ENCODE measurements around the gene FAM83B. TPM values are rescaled to one million over a fixed set of nuclear protein-coding genes. Genes with fewer than 3 reads are reported as not detected.

FAM83B gene
- total and polyA plus RNA-seq, 2 donors (not counting 3 experiments of a cell fraction or from before 2014, with no cell fraction given) = not detected

- intact Hi-C loops (cut with micrococcal nuclease) = no loop called here
- no peaks in the 10 kb centered on the region for H3K9me3 ChIP-seq (replicated peaks; ENCODE audit: control insufficient read depth, insufficient read depth, low read length)
These were observed 70.3 kb downstream of the FAM83B start for GRCh38 chr6:54916858-54917257.

GRCh38 chr6:54920628-54921027, 74.1 kb downstream of the FAM83B start:
- dilution Hi-C loops (cut with MboI; ENCODE audit: extremely low pct_ligation_motif_present, low sequenced_read_pairs) = no loop called here
- H3K79me2 ChIP-seq (ENCODE audit: control insufficient read depth, insufficient read depth, low read length) = no peaks in the 10 kb centered on the region
- TF ChIP-seq JUN (IDR thresholded peaks at IDR 0.05; ENCODE audit: borderline replicate concordance, insufficient read depth, insufficient read length, low read depth) (no peak), EZH2 (IDR thresholded peaks at IDR 0.05; ENCODE audit: borderline replicate concordance, low read depth, low read length, severe bottlenecking) (no peak), CTCF (IDR thresholded peaks at IDR 0.05; ENCODE audit: extremely low read depth in 1 of 2, insufficient read depth in 1 of 2, low read depth in 1 of 2, low read length in 2 of 2) (no peak), GATA2 (IDR thresholded peaks at IDR 0.05; ENCODE audit: insufficient read depth, insufficient read length, low read depth, low read length) (no peak), MAX (IDR thresholded peaks at IDR 0.05; ENCODE audit: insufficient read depth, insufficient read length) (no peak), POLR2A (IDR thresholded peaks at IDR 0.05; ENCODE audit: low read depth, low read length) (no peak), MYC (IDR thresholded peaks at IDR 0.05; ENCODE audit: low read depth, low read length) (no peak), POLR2AphosphoS5 (IDR thresholded peaks at IDR 0.05; ENCODE audit: insufficient read depth, low read depth, low read length) (no peak), FOS (IDR thresholded peaks at IDR 0.05; ENCODE audit: borderline replicate concordance, insufficient read depth, low read length) (no peak)
- ChIA-PET POLR2A (no interaction called here), CTCF (no interaction called here)
- H3K9me3 ChIP-seq (replicated peaks; ENCODE audit: control insufficient read depth, insufficient read depth, low read length) = no peaks in the 10 kb centered on the region
- H3K4me2 ChIP-seq (ENCODE audit: insufficient read depth, low read length) = no peak overlapping the region
- H4K20me1 ChIP-seq (replicated peaks; ENCODE audit: control insufficient read depth, extremely low read depth, insufficient read depth, low read length) = no peaks in the 10 kb centered on the region
- H3K4me1 ChIP-seq (ENCODE audit: control insufficient read depth, extremely low read depth, insufficient read depth, low read length) = no peaks in the 10 kb centered on the region
- H3K9me1 ChIP-seq (replicated peaks; ENCODE audit: control insufficient read depth, extremely low read depth, insufficient read depth, low read length) = no peaks in the 10 kb centered on the region
- H2AFZ ChIP-seq (ENCODE audit: low read depth, low read length) = no peak overlapping the region
- FAIRE-seq = no peak
- BruUV-seq (replicated peaks) = no TSS peak
- intact Hi-C loops (cut with micrococcal nuclease) = no loop called here
- no peaks in the 10 kb centered on the region for H3K27me3 ChIP-seq (ENCODE audit: control insufficient read depth in 2 of 2, insufficient read depth in 2 of 2, low read length in 2 of 2)
- no peaks in the 10 kb centered on the region for H3K36me3 ChIP-seq (ENCODE audit: control insufficient read depth in 2 of 2, extremely low read depth in 1 of 2, insufficient read depth in 2 of 2, low read length in 2 of 2)
- H3K9ac ChIP-seq (replicated peaks; ENCODE audit: extremely low read depth, insufficient read depth, low read length) = no peak overlapping the region
- DNase-seq (ENCODE audit: low read depth, low spot score) = no peak
- H3K27ac ChIP-seq (ENCODE audit: insufficient read depth, low read depth, low read length) = no peak overlapping the region
- H3K4me3 ChIP-seq (replicated peaks in 1 of 3; ENCODE audit: insufficient read depth in 1 of 3, low read depth in 1 of 3, low read length in 3 of 3) = no peak overlapping the region

More at GRCh38 chr6:54916858-54917257, 70.3 kb downstream of the FAM83B start:
- no peaks in the 10 kb centered on the region for H3K9me1 ChIP-seq (replicated peaks; ENCODE audit: control insufficient read depth, extremely low read depth, insufficient read depth, low read length)
- no peak for TF ChIP-seq GATA2 (IDR thresholded peaks at IDR 0.05; ENCODE audit: insufficient read depth, insufficient read length, low read depth, low read length)
- no peak for TF ChIP-seq EZH2 (IDR thresholded peaks at IDR 0.05; ENCODE audit: borderline replicate concordance, low read depth, low read length, severe bottlenecking)
- no peak for TF ChIP-seq POLR2A (IDR thresholded peaks at IDR 0.05; ENCODE audit: low read depth, low read length)
- no peak for TF ChIP-seq CTCF (IDR thresholded peaks at IDR 0.05; ENCODE audit: extremely low read depth in 1 of 2, insufficient read depth in 1 of 2, low read depth in 1 of 2, low read length in 2 of 2)
- no peak for TF ChIP-seq POLR2AphosphoS5 (IDR thresholded peaks at IDR 0.05; ENCODE audit: insufficient read depth, low read depth, low read length)
- no peaks in the 10 kb centered on the region for H3K36me3 ChIP-seq (ENCODE audit: control insufficient read depth in 2 of 2, extremely low read depth in 1 of 2, insufficient read depth in 2 of 2, low read length in 2 of 2)
- H3K4me1 ChIP-seq (ENCODE audit: control insufficient read depth, extremely low read depth, insufficient read depth, low read length) = no peaks in the 10 kb centered on the region
- FAIRE-seq = no peak
- no peak overlapping the region for H3K4me2 ChIP-seq (ENCODE audit: insufficient read depth, low read length)
- no TSS peak for BruUV-seq (replicated peaks)
- no peak for DNase-seq (ENCODE audit: low read depth, low spot score)
- no peaks in the 10 kb centered on the region for H4K20me1 ChIP-seq (replicated peaks; ENCODE audit: control insufficient read depth, extremely low read depth, insufficient read depth, low read length)
- no peak overlapping the region for H2AFZ ChIP-seq (ENCODE audit: low read depth, low read length)
- no peaks in the 10 kb centered on the region for H3K27me3 ChIP-seq (ENCODE audit: control insufficient read depth in 2 of 2, insufficient read depth in 2 of 2, low read length in 2 of 2)
- no peak overlapping the region for H3K4me3 ChIP-seq (replicated peaks in 1 of 3; ENCODE audit: insufficient read depth in 1 of 3, low read depth in 1 of 3, low read length in 3 of 3)
- POLR2A ChIA-PET = no interaction called here
- CTCF ChIA-PET = no interaction called here
- no peak overlapping the region for H3K27ac ChIP-seq (ENCODE audit: insufficient read depth, low read depth, low read length)
- H3K79me2 ChIP-seq (ENCODE audit: control insufficient read depth, insufficient read depth, low read length) = no peaks in the 10 kb centered on the region
- dilution Hi-C loops (cut with MboI; ENCODE audit: extremely low pct_ligation_motif_present, low sequenced_read_pairs) = no loop called here
- no peak overlapping the region for H3K9ac ChIP-seq (replicated peaks; ENCODE audit: extremely low read depth, insufficient read depth, low read length)

Data from endothelial cell of umbilical vein (primary cell).